ENCODE measurements around the gene CRB2.

The CRB2 gene

GRCh38 chr9:123355761-123356431 lies at the start of gene CRB2:
Gene CRB2, plus strand, starts transcription at chr9:123356197. Its CDS starts 64 bp downstream, at chr9:123356261.
- DNase-seq = no peak

DNA sequence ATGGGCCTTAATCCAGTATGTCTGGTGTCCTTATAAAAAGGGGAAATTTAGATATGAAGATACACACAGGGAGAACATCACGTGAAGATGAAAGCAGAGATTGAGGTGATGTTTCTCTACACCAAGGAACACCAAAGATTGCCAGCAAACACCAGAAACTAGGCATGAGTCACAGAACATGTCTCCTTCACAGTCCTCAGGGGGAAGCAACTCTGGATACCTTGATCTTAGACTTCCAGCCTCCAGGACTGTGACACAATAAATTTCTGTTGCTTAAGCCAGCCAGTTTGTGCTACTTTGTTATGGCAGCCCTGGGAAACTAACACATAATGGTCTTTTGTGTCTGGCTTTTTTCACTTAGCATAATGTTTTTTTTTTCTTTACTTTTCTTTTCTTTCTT lies 46.4 kb upstream of the CRB2 start:
- no peak for DNase-seq

- DNase-seq = no peak
Measured at GRCh38 chr9:123310551-123311249, 45.3 kb upstream of the CRB2 start.

GRCh38 chr9:123311250-123311752 lies 44.7 kb upstream of the CRB2 start:
- DNase-seq = no peak

DNA sequence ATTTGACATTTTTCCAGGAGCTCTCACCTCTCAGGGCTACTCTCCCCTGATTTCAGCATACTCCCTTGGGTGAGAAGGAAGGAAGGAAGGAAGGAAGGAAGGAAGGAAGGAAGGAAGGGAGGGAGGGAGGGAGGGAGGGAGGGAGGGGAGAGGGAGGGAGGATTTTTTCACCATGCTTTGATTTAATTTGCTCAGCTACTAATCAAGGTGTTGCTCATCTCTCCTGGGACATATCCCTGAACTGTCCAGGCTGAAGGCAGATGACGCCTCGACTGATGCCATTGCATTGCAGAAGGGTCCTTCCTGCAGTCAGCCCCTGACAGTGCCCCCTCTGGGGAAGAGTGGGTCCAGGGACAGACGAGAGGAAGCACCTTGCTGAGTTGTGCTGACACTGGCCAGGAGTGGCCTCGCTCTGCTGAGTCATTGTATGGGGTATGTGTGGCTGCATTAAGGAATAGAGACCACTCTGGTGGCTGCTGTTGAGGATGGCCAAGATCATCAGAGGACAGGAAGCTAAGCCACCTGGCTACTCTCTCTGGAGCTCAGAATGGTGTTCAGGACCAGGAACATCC lies 43.6 kb upstream of the CRB2 start:
- DNase-seq = no peak

- DNase-seq = no peak
Measured at GRCh38 chr9:123314617-123315016, 41.4 kb upstream of the CRB2 start.

DNA sequence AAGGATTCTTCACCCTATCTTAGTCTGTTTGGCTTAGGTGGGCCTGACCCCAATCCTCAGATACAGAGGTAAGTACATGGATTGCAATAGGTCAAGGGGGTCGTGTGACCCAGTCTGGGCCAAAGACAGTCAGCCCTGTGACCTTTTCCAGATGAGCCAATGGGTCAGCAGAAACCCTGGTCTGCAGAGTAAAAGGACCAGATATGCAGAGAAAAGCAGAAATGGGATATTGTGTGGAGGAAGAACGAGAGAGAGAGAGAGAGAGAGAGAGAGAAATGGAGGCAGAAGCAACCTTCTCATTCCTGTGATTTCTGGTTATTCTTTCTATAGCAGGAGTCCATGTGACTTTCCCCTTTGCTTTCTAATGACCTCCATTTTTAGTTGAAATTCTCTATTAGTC lies 40.4 kb upstream of the CRB2 start:
- no peak for DNase-seq

DNA sequence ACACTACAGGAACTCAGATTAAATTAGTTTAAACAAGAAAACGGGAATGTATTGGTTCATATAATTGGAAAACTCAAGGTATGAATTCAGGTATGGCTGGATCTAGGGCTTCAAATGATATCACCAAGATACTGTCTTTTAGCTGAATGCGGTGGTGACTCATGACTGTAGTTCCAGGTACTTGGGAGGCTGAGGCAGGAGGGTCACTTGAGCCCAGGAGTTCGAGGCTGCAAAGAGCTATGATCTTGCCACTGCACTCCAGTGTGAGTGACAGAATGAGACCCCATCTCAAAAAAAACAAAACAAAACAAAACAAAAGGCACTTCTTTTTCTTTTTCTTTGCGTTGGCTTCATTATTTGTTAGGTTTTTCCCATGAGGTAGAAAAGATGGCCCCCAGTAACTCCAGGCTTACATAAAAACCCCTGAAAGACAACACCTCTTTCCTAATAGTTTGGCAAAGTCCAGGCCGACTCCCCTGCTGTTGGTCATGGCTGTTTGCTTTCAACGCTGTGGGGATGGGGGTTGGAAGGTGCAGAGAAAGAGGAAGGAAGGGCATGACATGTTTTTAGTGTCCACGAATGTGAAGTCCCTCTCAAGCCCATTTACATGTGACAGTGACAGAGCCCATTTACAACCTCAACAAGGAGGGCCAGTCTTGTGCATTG lies 39.8 kb upstream of the CRB2 start:
- DNase-seq = no peak

- no peak for DNase-seq
Measured at GRCh38 chr9:123318202-123318601, 37.8 kb upstream of the CRB2 start.

GRCh38 chr9:123318961-123319421 lies 37.0 kb upstream of the CRB2 start:
- no peak for DNase-seq

GRCh38 chr9:123319541-123320339 lies 36.3 kb upstream of the CRB2 start:
- no peak for DNase-seq

- no peak for DNase-seq
Measured at GRCh38 chr9:123320814-123321213, 35.2 kb upstream of the CRB2 start.

GRCh38 chr9:123321616-123322272 lies 34.3 kb upstream of the CRB2 start:
- no peak for DNase-seq

DNA sequence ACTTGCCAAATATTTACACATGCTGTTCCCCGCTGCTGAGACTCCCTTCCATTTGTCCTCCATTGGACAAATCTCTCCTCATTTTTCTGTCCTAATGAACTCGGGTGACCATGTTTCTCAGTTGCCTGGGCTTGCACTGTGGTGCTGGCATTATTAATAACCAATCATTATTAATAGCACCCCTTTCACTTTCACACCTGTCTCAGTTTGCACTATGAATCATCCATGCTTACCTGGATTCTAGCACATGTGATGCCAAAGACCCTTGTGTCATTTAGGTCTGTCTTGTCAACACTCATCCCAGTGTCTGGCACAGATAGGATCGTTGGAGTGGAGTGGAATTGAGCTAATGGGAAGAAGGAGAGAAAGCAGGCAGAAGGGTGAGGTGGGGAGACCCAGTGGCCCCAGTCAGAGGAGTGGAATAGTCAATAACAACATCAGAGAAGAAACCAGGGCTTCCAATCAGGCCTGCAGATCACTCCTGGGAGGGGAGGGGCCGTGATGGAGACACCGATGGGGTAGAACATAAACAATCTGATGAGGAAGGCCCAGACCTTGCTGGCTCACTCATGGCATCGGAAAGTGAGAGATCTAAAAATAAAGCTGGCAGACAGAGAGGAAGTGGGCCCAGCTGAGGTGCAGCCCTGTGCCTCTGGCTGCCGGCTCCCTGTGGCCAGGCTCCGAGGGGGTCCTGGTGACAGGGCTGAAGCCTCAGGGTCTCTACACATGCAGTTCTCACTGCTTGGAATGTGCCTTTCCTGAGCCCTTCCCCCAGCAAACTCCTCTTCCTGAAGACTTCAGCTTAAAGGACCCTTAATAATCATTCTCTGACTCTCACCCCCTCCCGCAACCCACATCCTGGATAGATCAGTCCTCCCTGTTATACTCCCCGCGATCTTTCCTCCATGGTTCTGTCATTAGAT lies 33.5 kb upstream of the CRB2 start:
- DNase-seq = peak; percentile 58 to 61

- no peak for DNase-seq
Measured at GRCh38 chr9:123323196-123324013, 32.6 kb upstream of the CRB2 start.

GRCh38 chr9:123324767-123325183 lies 31.2 kb upstream of the CRB2 start:
- DNase-seq = no peak

- DNase-seq = no peak
Measured at GRCh38 chr9:123326187-123326586, 29.8 kb upstream of the CRB2 start.

DNA sequence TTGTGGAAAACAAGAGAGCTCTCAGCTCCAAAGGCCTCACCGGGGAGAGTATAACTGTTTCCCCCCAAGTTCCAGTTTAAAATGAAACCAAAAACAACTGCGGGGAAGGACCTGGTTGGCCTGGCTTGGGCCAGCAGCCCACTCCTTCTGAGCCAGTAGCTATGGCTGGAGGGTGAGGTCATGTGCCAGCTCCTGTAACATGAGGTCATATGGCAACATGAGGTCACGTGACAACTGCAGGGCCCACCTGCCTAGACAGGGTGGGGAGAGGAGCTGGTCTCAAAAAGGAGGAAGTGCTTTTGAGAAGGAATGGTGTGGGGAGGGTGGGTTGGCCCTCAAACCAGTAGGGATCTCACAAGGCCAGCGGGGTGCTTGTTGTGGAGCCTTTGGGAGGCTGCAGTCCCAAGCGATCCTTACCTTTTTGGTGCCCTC lies 29.3 kb upstream of the CRB2 start:
- DNase-seq = peak; percentile 8 to 75

GRCh38 chr9:123327697-123328100 lies 28.3 kb upstream of the CRB2 start:
- no peak for DNase-seq

Measured in CD4-positive, alpha-beta T cell treated with Interferon alpha-2 for 1 hour (primary cell).